Activated naive CD4-positive, alpha-beta T cell treated with anti-CD3 and anti-CD28 coated beads, Interleukin-2, amount 50 U/mL, for 24 hours (primary cell): ENCODE measurements around the gene ZNF726.
"Not testable (repeated sequence)": the region's sequence is repeated elsewhere in the genome, so short reads cannot be mapped to it uniquely, and the experiment has no call there.

ENCODE experiments used
- H3K27ac Mint-ChIP-seq: one replicate; pipeline ENCODE4 v1.8.0; 2021; ENCODE audit warnings: mild to moderate bottlenecking, mixed read lengths
- H3K27me3 Mint-ChIP-seq: one replicate; pipeline ENCODE4 v1.8.0; 2021; ENCODE audit warnings: mixed read lengths
- H3K36me3 Mint-ChIP-seq: one replicate; pipeline ENCODE4 v1.8.0; 2021; ENCODE audit warnings: mixed read lengths
- H3K4me1 Mint-ChIP-seq: one replicate; pipeline ENCODE4 v1.8.0; 2021; ENCODE audit warnings: mixed read lengths
- H3K4me3 Mint-ChIP-seq: one replicate; pipeline ENCODE4 v1.8.0; 2021; ENCODE audit warnings: mild to moderate bottlenecking, mixed read lengths
- H3K9me3 Mint-ChIP-seq: one replicate; pipeline ENCODE4 v1.8.0; 2021; ENCODE audit warnings: mixed read lengths

ZNF726 gene

GRCh38 chr19:23914402-23915286, at the start of gene ZNF726:
Gene ZNF726 (plus strand): TSS chr19:23914886. CDS start chr19:23914995, 109 bp downstream.
- Mint-ChIP-seq H3K4me1 (peaks cover 9% of the 10 kb centered on the region), H3K27ac (peak within 1 kb of the TSS; percentile 43), H3K4me3 (peak within 1 kb of the TSS; percentile 94), H3K27me3 (no peaks in the 10 kb centered on the region), H3K36me3 (no peaks in the 10 kb centered on the region), H3K9me3 (no peaks in the 10 kb centered on the region)

- no peak overlapping the region for H3K27ac Mint-ChIP-seq
- H3K9me3 Mint-ChIP-seq = no peaks in the 10 kb centered on the region
Measured at GRCh38 chr19:23867895-23868294, 46.8 kb upstream of the ZNF726 start.

GRCh38 chr19:23868630-23869029, 46.1 kb upstream of the ZNF726 start:
- Mint-ChIP-seq H3K36me3 (no peaks in the 10 kb centered on the region), H3K9me3 (no peaks in the 10 kb centered on the region), H3K27ac (no peak overlapping the region), H3K4me1 (no peaks in the 10 kb centered on the region), H3K27me3 (no peaks in the 10 kb centered on the region), H3K4me3 (no peak overlapping the region)

More at GRCh38 chr19:23867895-23868294, 46.8 kb upstream of the ZNF726 start:
- no peaks in the 10 kb centered on the region for H3K27me3 Mint-ChIP-seq
- no peaks in the 10 kb centered on the region for H3K4me1 Mint-ChIP-seq
- H3K4me3 Mint-ChIP-seq = no peak overlapping the region
- H3K36me3 Mint-ChIP-seq = no peaks in the 10 kb centered on the region

- H3K27me3 Mint-ChIP-seq = peaks cover 10% of the 10 kb centered on the region
- no peaks in the 10 kb centered on the region for H3K36me3 Mint-ChIP-seq
- no peak overlapping the region for H3K4me3 Mint-ChIP-seq
- no peak overlapping the region for H3K27ac Mint-ChIP-seq
- no peaks in the 10 kb centered on the region for H3K9me3 Mint-ChIP-seq
- no peaks in the 10 kb centered on the region for H3K4me1 Mint-ChIP-seq
Measured at GRCh38 chr19:23872282-23872919, 42.3 kb upstream of the ZNF726 start.

- H3K4me1 Mint-ChIP-seq = no peaks in the 10 kb centered on the region
- H3K9me3 Mint-ChIP-seq = peaks cover 10% of the 10 kb centered on the region
- no peak overlapping the region for H3K4me3 Mint-ChIP-seq
- peaks cover 4% of the 10 kb centered on the region for H3K36me3 Mint-ChIP-seq
- no peak overlapping the region for H3K27ac Mint-ChIP-seq
- peaks cover 29% of the 10 kb centered on the region for H3K27me3 Mint-ChIP-seq
Measured at GRCh38 chr19:23876261-23876660, 38.4 kb upstream of the ZNF726 start.

- Mint-ChIP-seq H3K9me3 (peaks cover 10% of the 10 kb centered on the region), H3K27me3 (peaks cover 29% of the 10 kb centered on the region)
- not testable (repeated sequence) for H3K36me3 Mint-ChIP-seq, H3K4me3 Mint-ChIP-seq, H3K4me1 Mint-ChIP-seq, H3K27ac Mint-ChIP-seq
Measured at GRCh38 chr19:23876756-23877155, 37.9 kb upstream of the ZNF726 start.

- H3K27ac Mint-ChIP-seq = no peak overlapping the region
- H3K9me3 Mint-ChIP-seq = peaks cover 16% of the 10 kb centered on the region
- no peak overlapping the region for H3K4me3 Mint-ChIP-seq
- H3K27me3 Mint-ChIP-seq = peaks cover 19% of the 10 kb centered on the region
- peaks cover 4% of the 10 kb centered on the region for H3K36me3 Mint-ChIP-seq
- H3K4me1 Mint-ChIP-seq = no peaks in the 10 kb centered on the region
Measured at GRCh38 chr19:23882493-23882892, 32.2 kb upstream of the ZNF726 start.

- H3K36me3 Mint-ChIP-seq = no peaks in the 10 kb centered on the region
- H3K4me1 Mint-ChIP-seq = no peaks in the 10 kb centered on the region
- H3K4me3 Mint-ChIP-seq = no peak overlapping the region
- peaks cover 6% of the 10 kb centered on the region for H3K9me3 Mint-ChIP-seq
- peaks cover 2% of the 10 kb centered on the region for H3K27me3 Mint-ChIP-seq
- no peak overlapping the region for H3K27ac Mint-ChIP-seq
Measured at GRCh38 chr19:23884363-23884762, 30.3 kb upstream of the ZNF726 start.

GRCh38 chr19:23887642-23888041, 27.0 kb upstream of the ZNF726 start:
- Mint-ChIP-seq H3K36me3 (no peaks in the 10 kb centered on the region), H3K27ac (no peak overlapping the region), H3K27me3 (no peaks in the 10 kb centered on the region), H3K4me3 (no peak overlapping the region), H3K9me3 (peaks cover 6% of the 10 kb centered on the region), H3K4me1 (no peaks in the 10 kb centered on the region)

- not testable (repeated sequence) for H3K27me3 Mint-ChIP-seq, H3K27ac Mint-ChIP-seq, H3K4me3 Mint-ChIP-seq, H3K4me1 Mint-ChIP-seq, H3K9me3 Mint-ChIP-seq, H3K36me3 Mint-ChIP-seq
Measured at GRCh38 chr19:23896096-23896495, 18.6 kb upstream of the ZNF726 start.

- Mint-ChIP-seq H3K27ac (no peak overlapping the region), H3K4me1 (no peaks in the 10 kb centered on the region), H3K27me3 (peaks cover 7% of the 10 kb centered on the region), H3K36me3 (peaks cover 6% of the 10 kb centered on the region), H3K9me3 (peaks cover 6% of the 10 kb centered on the region), H3K4me3 (no peak overlapping the region)
Measured at GRCh38 chr19:23896912-23897311, 17.8 kb upstream of the ZNF726 start.

- Mint-ChIP-seq H3K36me3 (peaks cover 2% of the 10 kb centered on the region), H3K27ac (no peak overlapping the region), H3K4me3 (no peak overlapping the region), H3K4me1 (no peaks in the 10 kb centered on the region), H3K27me3 (peaks cover 3% of the 10 kb centered on the region), H3K9me3 (peaks cover 4% of the 10 kb centered on the region)
Measured at GRCh38 chr19:23901360-23901759, 13.3 kb upstream of the ZNF726 start.

GRCh38 chr19:23904406-23904805, 10.3 kb upstream of the ZNF726 start:
- no peak overlapping the region for H3K4me3 Mint-ChIP-seq
- no peak overlapping the region for H3K27ac Mint-ChIP-seq
- H3K27me3 Mint-ChIP-seq = no peaks in the 10 kb centered on the region
- H3K9me3 Mint-ChIP-seq = peaks cover 13% of the 10 kb centered on the region
- peaks cover 2% of the 10 kb centered on the region for H3K36me3 Mint-ChIP-seq
- no peaks in the 10 kb centered on the region for H3K4me1 Mint-ChIP-seq

GRCh38 chr19:23905771-23906170, 8.9 kb upstream of the ZNF726 start:
- Mint-ChIP-seq H3K4me1 (no peaks in the 10 kb centered on the region), H3K27ac (no peak overlapping the region), H3K4me3 (no peak overlapping the region), H3K9me3 (peaks cover 13% of the 10 kb centered on the region), H3K27me3 (no peaks in the 10 kb centered on the region), H3K36me3 (peaks cover 2% of the 10 kb centered on the region)

- Mint-ChIP-seq H3K4me1 (no peaks in the 10 kb centered on the region), H3K27ac (no peak overlapping the region), H3K4me3 (no peak overlapping the region), H3K27me3 (no peaks in the 10 kb centered on the region), H3K36me3 (peaks cover 2% of the 10 kb centered on the region), H3K9me3 (peaks cover 13% of the 10 kb centered on the region)
Measured at GRCh38 chr19:23906835-23907234, 7.9 kb upstream of the ZNF726 start.

GRCh38 chr19:23908165-23908564, 6.5 kb upstream of the ZNF726 start:
- Mint-ChIP-seq H3K9me3 (peaks cover 13% of the 10 kb centered on the region), H3K36me3 (peaks cover 2% of the 10 kb centered on the region), H3K4me1 (no peaks in the 10 kb centered on the region), H3K27ac (no peak overlapping the region), H3K4me3 (no peak overlapping the region), H3K27me3 (no peaks in the 10 kb centered on the region)
